ENCODE data around the gene AP3D1.

DNA sequence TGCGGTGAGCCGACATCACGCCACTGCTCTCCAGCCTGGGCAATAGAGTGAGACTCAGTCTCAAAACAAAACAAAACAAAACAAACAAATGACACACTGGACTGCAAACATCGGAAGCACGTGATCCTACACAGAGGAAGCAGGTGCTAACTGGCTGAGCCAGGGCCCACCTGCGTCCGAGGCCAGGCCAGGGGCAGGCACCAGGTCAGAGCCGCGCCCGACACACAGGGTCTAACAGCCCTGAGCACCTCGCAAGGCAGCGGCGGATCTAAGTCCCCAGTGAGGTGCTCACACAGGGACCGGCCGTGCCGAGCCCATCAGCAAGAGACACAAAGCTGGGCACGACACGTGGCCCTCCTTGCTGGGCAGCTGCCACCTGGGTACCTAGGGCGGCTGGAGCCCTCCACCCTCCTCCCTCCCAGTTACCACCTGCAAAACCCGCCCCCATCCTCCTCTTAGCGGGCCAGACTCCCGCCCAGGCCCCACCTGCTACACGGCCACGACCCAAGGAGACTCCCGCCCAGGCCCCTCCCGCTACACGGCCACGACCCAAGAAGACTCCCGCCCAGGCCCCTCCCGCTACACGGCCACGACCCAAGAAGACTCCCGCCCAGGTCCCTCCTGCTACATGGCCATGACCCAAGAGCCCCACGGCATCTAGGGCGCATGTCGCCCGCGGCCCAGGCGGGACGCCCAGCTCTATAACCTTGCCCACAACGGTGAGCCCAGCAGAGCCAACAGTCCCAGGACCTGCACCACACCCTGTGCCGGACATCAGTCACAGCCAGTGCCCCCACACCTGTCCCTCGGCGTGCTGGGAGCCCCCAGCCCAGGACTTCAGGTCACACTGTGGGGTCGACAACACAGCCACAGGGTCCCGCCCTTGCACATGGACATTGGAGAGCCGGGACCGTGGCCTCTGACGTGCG lies 15.6 kb downstream of the AP3D1 start:
- TF ChIP-seq, protein P1, sequence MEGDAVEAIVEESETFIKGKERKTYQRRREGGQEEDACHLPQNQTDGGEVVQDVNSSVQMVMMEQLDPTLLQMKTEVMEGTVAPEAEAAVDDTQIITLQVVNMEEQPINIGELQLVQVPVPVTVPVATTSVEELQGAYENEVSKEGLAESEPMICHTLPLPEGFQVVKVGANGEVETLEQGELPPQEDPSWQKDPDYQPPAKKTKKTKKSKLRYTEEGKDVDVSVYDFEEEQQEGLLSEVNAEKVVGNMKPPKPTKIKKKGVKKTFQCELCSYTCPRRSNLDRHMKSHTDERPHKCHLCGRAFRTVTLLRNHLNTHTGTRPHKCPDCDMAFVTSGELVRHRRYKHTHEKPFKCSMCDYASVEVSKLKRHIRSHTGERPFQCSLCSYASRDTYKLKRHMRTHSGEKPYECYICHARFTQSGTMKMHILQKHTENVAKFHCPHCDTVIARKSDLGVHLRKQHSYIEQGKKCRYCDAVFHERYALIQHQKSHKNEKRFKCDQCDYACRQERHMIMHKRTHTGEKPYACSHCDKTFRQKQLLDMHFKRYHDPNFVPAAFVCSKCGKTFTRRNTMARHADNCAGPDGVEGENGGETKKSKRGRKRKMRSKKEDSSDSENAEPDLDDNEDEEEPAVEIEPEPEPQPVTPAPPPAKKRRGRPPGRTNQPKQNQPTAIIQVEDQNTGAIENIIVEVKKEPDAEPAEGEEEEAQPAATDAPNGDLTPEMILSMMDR (IDR thresholded peaks at IDR 0.05), result no peak
- TF ChIP-seq POLR2A (IDR thresholded peaks at IDR 0.05), result no peak
